Osteoblast (primary cell): ENCODE results near the gene CCR5AS.

Experiments
- DNase-seq: peaks from one replicate; pipeline ENCODE4 v3.0.0; 2011; ENCODE audit warnings: low spot score, mixed read lengths; ENCODE audit not compliant: insufficient read length; ENCODE audit errors: missing footprints
- H2AFZ ChIP-seq: 2 replicates; pipeline ENCODE4 v1.6.0; 2011; ENCODE audit warnings: mild to moderate bottlenecking, low read length
- H3K27ac ChIP-seq: 2 replicates; pipeline ENCODE4 v1.5.1; 2011; ENCODE audit warnings: mild to moderate bottlenecking, low read depth, low read length, moderate library complexity
- H3K27me3 ChIP-seq: 2 replicates; pipeline ENCODE4 v1.6.0; 2012; ENCODE audit warnings: mild to moderate bottlenecking, control low read depth, inconsistent platforms, low read length, moderate library complexity; ENCODE audit not compliant: insufficient read depth
- H3K36me3 ChIP-seq: 2 replicates; pipeline ENCODE4 v1.5.1; 2011; ENCODE audit warnings: mild to moderate bottlenecking, low read length, control low read depth, moderate library complexity; ENCODE audit not compliant: insufficient read depth
- H3K4me1 ChIP-seq: 2 replicates; pipeline ENCODE4 v1.5.1; 2011; ENCODE audit warnings: mild to moderate bottlenecking, low read length, control low read depth, moderate library complexity; ENCODE audit not compliant: insufficient read depth
- H3K4me2 ChIP-seq: 2 replicates; pipeline ENCODE4 v1.6.0; 2011; ENCODE audit warnings: mild to moderate bottlenecking, low read length; ENCODE audit not compliant: insufficient read depth
- H3K4me3 ChIP-seq: fragments of 200-600 bp; sonication (generic); 3 replicates; pipeline ENCODE4 v1.5.1; 2012; ENCODE audit warnings: mild to moderate bottlenecking, low read length, inconsistent platforms; ENCODE audit not compliant: insufficient read depth
- H3K79me2 ChIP-seq: 2 replicates; pipeline ENCODE4 v1.6.0; 2012; ENCODE audit warnings: mild to moderate bottlenecking, low read length, control low read depth, inconsistent platforms; ENCODE audit not compliant: insufficient read depth
- H3K9me3 ChIP-seq: 2 replicates; pipeline ENCODE4 v1.5.1; 2011; ENCODE audit warnings: low read depth, low read length, control low read depth
- H4K20me1 ChIP-seq: 2 replicates; pipeline ENCODE4 v1.6.0; 2012; ENCODE audit warnings: mild to moderate bottlenecking, low read length, control low read depth; ENCODE audit not compliant: insufficient read depth
- TF ChIP-seq, protein P1 (sequence below): IDR thresholded peaks from 2 replicates; pipeline ENCODE4 v1.5.1; 2011; ENCODE audit warnings: mild to moderate bottlenecking, low read depth, low read length, moderate library complexity; ENCODE audit errors: extremely low read depth

The CCR5AS gene

DNA sequence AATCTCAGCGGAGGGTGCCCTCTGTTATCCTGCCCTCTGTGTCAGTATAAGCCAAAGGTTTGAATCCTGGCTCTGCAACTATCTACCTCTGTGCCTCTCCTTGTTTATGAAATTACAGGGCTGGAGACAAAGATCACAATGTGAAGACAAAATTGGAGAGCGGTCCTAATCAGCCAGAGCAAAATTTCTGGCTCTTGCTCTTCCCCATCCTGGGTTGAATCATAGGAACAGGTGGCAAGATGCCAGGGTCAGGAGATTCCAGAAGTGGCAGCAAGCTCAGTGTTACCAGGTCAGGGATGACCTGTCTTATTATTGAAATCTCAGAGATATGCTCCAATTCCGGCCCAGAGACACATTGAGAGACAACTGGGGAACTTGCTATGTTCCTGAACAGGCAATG lies 55.2 kb downstream of the CCR5AS start:
- no peak overlapping the region for H3K4me2 ChIP-seq
- no peaks in the 10 kb centered on the region for H3K9me3 ChIP-seq
- H3K4me1 ChIP-seq, result no peaks in the 10 kb centered on the region
- no peaks in the 10 kb centered on the region for H4K20me1 ChIP-seq
- no peak overlapping the region for H2AFZ ChIP-seq
- no peak overlapping the region for H3K4me3 ChIP-seq
- no peaks in the 10 kb centered on the region for H3K79me2 ChIP-seq
- H3K36me3 ChIP-seq, result no peaks in the 10 kb centered on the region
- peaks cover 35% of the 10 kb centered on the region for H3K27me3 ChIP-seq
- TF ChIP-seq, protein P1, sequence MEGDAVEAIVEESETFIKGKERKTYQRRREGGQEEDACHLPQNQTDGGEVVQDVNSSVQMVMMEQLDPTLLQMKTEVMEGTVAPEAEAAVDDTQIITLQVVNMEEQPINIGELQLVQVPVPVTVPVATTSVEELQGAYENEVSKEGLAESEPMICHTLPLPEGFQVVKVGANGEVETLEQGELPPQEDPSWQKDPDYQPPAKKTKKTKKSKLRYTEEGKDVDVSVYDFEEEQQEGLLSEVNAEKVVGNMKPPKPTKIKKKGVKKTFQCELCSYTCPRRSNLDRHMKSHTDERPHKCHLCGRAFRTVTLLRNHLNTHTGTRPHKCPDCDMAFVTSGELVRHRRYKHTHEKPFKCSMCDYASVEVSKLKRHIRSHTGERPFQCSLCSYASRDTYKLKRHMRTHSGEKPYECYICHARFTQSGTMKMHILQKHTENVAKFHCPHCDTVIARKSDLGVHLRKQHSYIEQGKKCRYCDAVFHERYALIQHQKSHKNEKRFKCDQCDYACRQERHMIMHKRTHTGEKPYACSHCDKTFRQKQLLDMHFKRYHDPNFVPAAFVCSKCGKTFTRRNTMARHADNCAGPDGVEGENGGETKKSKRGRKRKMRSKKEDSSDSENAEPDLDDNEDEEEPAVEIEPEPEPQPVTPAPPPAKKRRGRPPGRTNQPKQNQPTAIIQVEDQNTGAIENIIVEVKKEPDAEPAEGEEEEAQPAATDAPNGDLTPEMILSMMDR, result no peak
- H3K27ac ChIP-seq, result no peak overlapping the region
- no peak for DNase-seq

DNA sequence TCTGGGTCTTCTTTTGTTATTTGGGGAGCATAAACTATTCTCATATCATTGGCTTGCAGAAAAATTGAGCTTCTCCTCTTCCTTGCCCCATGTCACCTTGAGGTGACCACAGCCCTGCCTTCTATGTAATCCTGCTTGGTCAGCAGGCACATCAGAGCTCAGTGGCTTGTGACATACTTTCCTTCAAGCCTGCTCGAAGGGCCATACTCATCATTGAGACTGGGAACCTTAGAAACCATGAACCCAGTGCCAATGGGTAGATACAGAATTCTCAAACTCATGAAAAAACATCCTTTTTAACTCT lies 56.7 kb downstream of the CCR5AS start:
- Histone ChIP-seq H3K4me3 (no peak overlapping the region), H3K4me2 (no peak overlapping the region), H2AFZ (no peak overlapping the region), H4K20me1 (no peaks in the 10 kb centered on the region), H3K9me3 (no peaks in the 10 kb centered on the region), H3K79me2 (no peaks in the 10 kb centered on the region), H3K27ac (no peak overlapping the region), H3K36me3 (no peaks in the 10 kb centered on the region), H3K4me1 (no peaks in the 10 kb centered on the region), H3K27me3 (peaks cover 24% of the 10 kb centered on the region)
- TF ChIP-seq, protein P1, result no peak
- DNase-seq, result no peak

DNA sequence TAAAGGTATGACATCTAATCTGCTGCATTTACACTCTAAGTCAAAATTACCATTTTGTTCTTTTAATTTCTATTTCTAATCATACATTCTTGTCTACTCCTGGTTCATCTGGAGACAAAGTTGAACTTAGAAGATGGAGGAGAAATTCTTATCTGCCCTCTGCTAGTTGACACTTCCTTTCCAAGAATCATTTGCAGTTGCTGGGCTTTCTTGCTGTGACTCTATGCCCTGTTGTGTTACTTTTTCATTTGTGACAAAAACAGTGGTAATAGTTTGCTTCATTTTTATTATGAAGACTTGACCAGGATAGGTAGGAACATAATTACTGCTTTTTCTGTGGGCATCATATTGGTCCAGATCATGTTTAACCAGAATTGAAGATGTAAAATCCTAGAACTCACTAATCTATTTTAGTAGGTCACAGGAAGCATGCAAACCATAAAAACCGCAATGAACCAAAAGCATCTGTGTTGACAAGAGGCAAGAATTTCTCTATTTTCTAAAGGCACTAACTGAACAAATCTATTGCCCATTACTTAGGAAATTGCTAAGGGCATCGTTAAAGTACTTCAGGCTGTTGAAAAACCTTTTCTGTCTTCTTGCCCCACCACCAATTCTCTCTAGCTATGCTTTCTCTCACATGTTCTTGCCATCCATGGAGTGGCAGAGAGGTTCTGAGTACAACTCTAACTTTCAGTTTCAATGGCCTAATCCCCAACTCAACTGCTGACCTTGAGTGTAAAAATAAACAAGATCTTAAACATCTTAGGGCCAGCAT lies 57.2 kb downstream of the CCR5AS start:
- Histone ChIP-seq H3K27ac (no peak overlapping the region), H3K27me3 (peaks cover 18% of the 10 kb centered on the region), H3K4me1 (no peaks in the 10 kb centered on the region), H3K9me3 (no peaks in the 10 kb centered on the region), H3K36me3 (no peaks in the 10 kb centered on the region), H3K79me2 (no peaks in the 10 kb centered on the region), H3K4me2 (no peak overlapping the region), H4K20me1 (no peaks in the 10 kb centered on the region), H2AFZ (no peak overlapping the region), H3K4me3 (no peak overlapping the region)
- no peak for DNase-seq
- TF ChIP-seq, protein P1, result no peak

DNA sequence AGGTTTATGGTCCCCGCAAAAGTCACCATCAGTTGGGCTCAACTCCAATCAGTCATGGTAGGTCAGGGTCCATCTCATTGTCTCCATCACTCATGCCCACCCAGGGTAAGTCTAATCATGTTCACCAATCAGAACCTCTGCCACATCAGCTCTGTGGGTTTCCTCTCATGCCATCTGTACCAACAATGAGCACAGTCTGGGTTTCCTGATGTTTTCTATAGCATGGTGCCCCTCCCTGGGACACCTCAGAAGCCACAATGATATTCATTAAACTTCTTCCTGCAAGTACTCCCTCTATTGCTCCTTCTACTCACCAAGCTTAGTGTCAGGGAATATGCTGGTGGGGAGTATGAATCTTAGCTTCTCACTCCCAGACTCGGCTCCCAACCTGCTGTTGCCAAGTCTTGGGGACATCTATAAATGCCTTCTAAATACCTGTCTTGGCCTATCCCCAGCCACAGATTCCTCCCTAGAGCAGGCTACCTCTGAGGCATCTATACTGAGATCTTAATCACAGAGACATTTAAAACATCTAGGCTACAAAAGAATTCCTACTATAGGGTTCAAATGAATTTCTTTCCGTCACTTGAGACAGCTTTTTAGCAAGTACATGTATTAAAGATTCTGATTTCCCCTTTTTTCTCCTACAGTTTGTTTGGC lies 57.9 kb downstream of the CCR5AS start:
- no peak overlapping the region for H3K27ac ChIP-seq
- no peaks in the 10 kb centered on the region for H3K9me3 ChIP-seq
- no peaks in the 10 kb centered on the region for H3K79me2 ChIP-seq
- H2AFZ ChIP-seq, result no peak overlapping the region
- no peak overlapping the region for H3K4me3 ChIP-seq
- peaks cover 11% of the 10 kb centered on the region for H3K27me3 ChIP-seq
- H3K4me2 ChIP-seq, result no peak overlapping the region
- H4K20me1 ChIP-seq, result no peaks in the 10 kb centered on the region
- no peak for DNase-seq
- no peaks in the 10 kb centered on the region for H3K4me1 ChIP-seq
- H3K36me3 ChIP-seq, result no peaks in the 10 kb centered on the region
- TF ChIP-seq, protein P1, result no peak
